ENCODE results near the gene SEC24C. TPM values are rescaled to one million over a fixed set of nuclear protein-coding genes. Genes with fewer than 3 reads are reported as not detected.

SEC24C gene
- total RNA-seq, 4 donors from 2014 or later: 47.5 to 65.1 (median 49.6) TPM

DNA sequence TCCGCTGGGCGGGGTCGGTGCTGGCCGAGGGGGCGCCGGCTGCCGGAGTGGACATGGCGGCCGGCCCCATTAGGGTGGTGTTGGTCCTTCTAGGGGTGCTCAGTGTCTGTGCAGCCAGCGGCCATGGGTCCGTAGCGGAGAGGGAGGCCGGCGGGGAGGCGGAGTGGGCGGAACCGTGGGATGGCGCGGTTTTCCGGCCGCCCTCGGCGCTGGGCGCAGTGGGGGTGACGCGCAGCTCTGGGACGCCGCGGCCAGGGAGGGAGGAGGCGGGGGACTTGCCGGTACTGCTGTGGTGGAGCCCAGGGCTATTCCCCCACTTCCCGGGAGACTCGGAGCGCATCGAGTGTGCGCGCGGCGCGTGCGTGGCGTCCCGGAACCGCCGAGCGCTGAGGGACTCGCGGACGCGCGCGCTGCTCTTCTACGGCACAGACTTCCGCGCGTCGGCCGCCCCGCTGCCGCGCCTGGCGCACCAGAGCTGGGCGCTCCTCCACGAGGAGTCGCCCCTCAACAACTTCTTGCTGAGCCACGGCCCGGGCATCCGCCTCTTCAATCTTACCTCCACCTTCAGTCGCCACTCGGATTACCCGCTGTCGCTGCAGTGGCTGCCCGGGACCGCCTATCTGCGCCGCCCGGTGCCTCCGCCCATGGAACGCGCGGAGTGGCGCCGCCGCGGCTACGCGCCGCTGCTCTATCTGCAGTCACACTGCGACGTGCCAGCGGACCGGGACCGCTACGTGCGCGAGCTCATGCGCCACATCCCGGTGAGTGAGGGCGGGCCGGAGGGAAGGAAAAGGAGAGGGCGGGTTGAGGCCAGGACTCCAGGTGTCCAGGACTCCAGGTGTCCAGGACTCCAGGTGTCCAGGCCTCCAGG lies 28.3 kb downstream of the SEC24C start:
- H3K4me3 ChIP-seq: peak overlapping the region; percentile 74 to 94
- no peaks in the 10 kb centered on the region for H3K9me3 ChIP-seq
- H3K4me1 ChIP-seq: peaks cover 2 to 47% (median 25%) of the 10 kb centered on the region in 3 donors
- H3K27ac ChIP-seq: peak overlapping the region; percentile 86 to 99 (median 98)
- H3K36me3 ChIP-seq: peaks cover 0 to 64% of the 10 kb centered on the region in 2 donors
- no peaks in the 10 kb centered on the region for H3K27me3 ChIP-seq
- WGBS, 2 donors (ENCODE audit: low coverage in 1 of 2): no CpG with 5 or more reads among the region's 101 CpGs
- ATAC-seq: peak; percentile 89
- TF ChIP-seq POLR2AphosphoS5 (IDR thresholded peaks at IDR 0.05) (peak; percentile 89), POLR2A (IDR thresholded peaks at IDR 0.05) (peak; percentile 69 to 70), EP300 (IDR thresholded peaks at IDR 0.05) (no peak)
- TF ChIP-seq, protein P1, sequence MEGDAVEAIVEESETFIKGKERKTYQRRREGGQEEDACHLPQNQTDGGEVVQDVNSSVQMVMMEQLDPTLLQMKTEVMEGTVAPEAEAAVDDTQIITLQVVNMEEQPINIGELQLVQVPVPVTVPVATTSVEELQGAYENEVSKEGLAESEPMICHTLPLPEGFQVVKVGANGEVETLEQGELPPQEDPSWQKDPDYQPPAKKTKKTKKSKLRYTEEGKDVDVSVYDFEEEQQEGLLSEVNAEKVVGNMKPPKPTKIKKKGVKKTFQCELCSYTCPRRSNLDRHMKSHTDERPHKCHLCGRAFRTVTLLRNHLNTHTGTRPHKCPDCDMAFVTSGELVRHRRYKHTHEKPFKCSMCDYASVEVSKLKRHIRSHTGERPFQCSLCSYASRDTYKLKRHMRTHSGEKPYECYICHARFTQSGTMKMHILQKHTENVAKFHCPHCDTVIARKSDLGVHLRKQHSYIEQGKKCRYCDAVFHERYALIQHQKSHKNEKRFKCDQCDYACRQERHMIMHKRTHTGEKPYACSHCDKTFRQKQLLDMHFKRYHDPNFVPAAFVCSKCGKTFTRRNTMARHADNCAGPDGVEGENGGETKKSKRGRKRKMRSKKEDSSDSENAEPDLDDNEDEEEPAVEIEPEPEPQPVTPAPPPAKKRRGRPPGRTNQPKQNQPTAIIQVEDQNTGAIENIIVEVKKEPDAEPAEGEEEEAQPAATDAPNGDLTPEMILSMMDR (IDR thresholded peaks at IDR 0.05): peak in 2 of 4 experiments; percentile 20 to 55

DNA sequence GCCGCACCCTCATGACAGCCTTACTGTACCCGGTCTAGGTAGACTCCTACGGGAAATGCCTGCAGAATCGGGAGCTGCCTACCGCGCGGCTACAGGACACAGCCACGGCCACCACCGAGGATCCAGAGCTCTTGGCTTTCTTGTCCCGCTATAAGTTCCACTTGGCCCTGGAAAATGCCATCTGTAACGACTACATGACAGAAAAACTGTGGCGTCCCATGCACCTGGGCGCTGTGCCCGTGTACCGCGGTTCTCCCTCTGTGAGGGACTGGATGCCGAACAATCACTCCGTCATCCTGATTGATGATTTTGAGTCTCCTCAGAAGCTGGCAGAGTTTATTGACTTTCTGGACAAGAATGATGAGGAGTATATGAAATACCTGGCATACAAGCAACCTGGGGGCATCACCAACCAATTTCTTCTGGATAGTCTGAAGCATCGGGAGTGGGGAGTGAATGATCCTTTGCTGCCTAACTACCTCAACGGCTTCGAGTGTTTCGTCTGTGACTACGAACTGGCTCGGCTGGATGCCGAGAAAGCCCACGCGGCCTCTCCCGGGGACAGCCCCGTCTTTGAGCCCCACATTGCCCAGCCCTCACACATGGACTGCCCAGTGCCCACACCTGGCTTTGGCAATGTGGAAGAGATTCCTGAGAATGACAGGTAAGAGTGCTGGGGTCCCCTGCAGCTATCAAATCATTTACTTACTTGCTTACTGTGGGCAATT lies 29.1 kb downstream of the SEC24C start:
- Histone ChIP-seq H3K27me3 (no peaks in the 10 kb centered on the region), H3K27ac (peak overlapping the region; percentile 86 to 99 (median 98)), H3K4me1 (peaks cover 2 to 50% (median 25%) of the 10 kb centered on the region in 3 donors), H3K9me3 (no peaks in the 10 kb centered on the region), H3K36me3 (peaks cover 0 to 64% of the 10 kb centered on the region in 2 donors), H3K4me3 (peak overlapping the region; percentile 74 to 94)
- WGBS, 2 donors (ENCODE audit: low coverage in 1 of 2): 0% methylated on average over 11 of the region's 29 CpGs; no CpG with 5 or more reads in 1 of the 2 donors
- no peak for ATAC-seq
- TF ChIP-seq, protein P1 (IDR thresholded peaks at IDR 0.05): no peak
- no peak for TF ChIP-seq POLR2A (IDR thresholded peaks at IDR 0.05)
- no peak for TF ChIP-seq POLR2AphosphoS5 (IDR thresholded peaks at IDR 0.05)
- TF ChIP-seq EP300 (IDR thresholded peaks at IDR 0.05): no peak

DNA sequence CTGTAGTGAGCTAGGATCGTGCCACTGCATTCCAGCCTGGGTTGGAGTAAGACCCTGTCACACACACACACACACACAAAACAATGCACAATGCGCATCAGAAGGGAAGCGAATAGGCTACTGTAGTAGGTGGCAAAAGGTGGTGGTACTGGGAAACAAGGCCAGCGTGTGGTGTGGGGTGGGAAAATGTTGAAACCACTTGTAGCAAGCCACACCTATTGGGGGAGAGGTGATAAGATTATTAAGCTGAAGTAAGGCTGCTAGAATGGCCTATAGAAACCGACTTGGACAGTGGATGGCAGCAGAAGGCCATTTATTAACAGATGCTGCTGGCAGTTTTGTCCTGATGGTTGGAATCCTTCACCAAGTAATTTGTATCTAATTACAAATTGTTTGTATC lies 30.5 kb downstream of the SEC24C start:
- Histone ChIP-seq H3K4me1 (peaks cover 2 to 51% (median 25%) of the 10 kb centered on the region in 3 donors), H3K36me3 (peaks cover 0 to 64% of the 10 kb centered on the region in 2 donors), H3K9me3 (no peaks in the 10 kb centered on the region), H3K27ac (peak overlapping the region in 1 of 4 donors; percentile 25), H3K27me3 (no peaks in the 10 kb centered on the region), H3K4me3 (peak overlapping the region in 1 of 2 donors; percentile 94)
- WGBS, 2 donors (ENCODE audit: low coverage in 1 of 2): 16 to 27% methylated on average over 4 to 5 of the region's 5 CpGs
- TF ChIP-seq, protein P1 (IDR thresholded peaks at IDR 0.05): no peak
- no peak for TF ChIP-seq POLR2A (IDR thresholded peaks at IDR 0.05)
- no peak for TF ChIP-seq POLR2AphosphoS5 (IDR thresholded peaks at IDR 0.05)
- TF ChIP-seq EP300 (IDR thresholded peaks at IDR 0.05): no peak
- ATAC-seq: no peak

DNA sequence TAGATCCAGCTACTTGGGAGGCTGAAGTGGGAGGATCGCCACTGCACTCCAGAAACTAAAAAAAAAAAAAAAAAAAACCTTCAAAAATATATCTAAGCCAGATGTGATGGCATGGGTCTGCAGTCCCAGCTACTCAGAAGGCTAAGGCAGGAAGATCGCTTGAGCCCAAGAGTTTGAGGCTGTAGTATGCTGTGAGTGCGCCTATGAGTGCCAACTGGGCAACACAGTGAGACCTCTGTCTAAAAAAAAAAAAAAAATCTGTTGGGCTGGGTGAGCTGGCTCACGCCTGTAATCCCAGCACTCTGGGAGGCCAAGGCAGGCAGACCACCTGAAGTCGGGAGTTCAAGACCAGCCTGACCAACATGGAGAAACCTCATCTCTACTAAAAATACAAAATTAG lies 34.8 kb downstream of the SEC24C start:
- peaks cover 2 to 66% (median 34%) of the 10 kb centered on the region in 3 donors for H3K4me1 ChIP-seq
- ATAC-seq: no peak
- no peak overlapping the region for H3K27ac ChIP-seq
- 87 to 92% methylated on average over 2 to 5 of the region's 5 CpGs for WGBS, 2 donors (ENCODE audit: low coverage in 1 of 2)
- TF ChIP-seq POLR2A (IDR thresholded peaks at IDR 0.05) (no peak), POLR2AphosphoS5 (IDR thresholded peaks at IDR 0.05) (no peak), EP300 (IDR thresholded peaks at IDR 0.05) (no peak)
- TF ChIP-seq, protein P1 (IDR thresholded peaks at IDR 0.05): no peak
- no peak overlapping the region for H3K4me3 ChIP-seq
- peaks cover 0 to 50% of the 10 kb centered on the region in 2 donors for H3K36me3 ChIP-seq
- no peaks in the 10 kb centered on the region for H3K27me3 ChIP-seq
- no peaks in the 10 kb centered on the region for H3K9me3 ChIP-seq

Measured in gastroesophageal sphincter (tissue), 4 donors.